ENCODE measurements around the gene PPARA. TPM values are rescaled to one million over a fixed set of nuclear protein-coding genes. Genes with fewer than 3 reads are reported as not detected.

The PPARA gene
- total and polyA plus RNA-seq, 2 of the 4 experiments (the other 2 are of a cell fraction): 3.1 to 7.0 TPM

DNA sequence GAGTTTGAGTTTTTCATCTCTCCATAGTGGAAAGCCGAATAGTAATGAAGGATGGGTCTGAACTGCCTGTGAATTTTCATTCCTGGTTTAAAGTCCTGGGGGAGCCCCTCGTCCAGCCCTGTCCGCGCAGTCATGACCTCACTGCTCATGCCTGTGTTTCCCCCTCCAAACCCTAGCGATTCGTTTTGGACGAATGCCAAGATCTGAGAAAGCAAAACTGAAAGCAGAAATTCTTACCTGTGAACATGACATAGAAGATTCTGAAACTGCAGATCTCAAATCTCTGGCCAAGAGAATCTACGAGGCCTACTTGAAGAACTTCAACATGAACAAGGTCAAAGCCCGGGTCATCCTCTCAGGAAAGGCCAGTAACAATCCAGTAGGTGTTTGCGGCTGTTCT is 69.3 kb downstream of the PPARA start:
- intact Hi-C loops (cut with micrococcal nuclease): no loop called here

More for the DNA sequence above, 69.3 kb downstream of the PPARA start:
- Histone ChIP-seq H3K9me1 (ENCODE audit: insufficient read depth, low read length) (peaks cover 16% of the 10 kb centered on the region; the same call in 1 of the 2 replicates), H2BK20ac (ENCODE audit: low read depth, low read length) (no peak overlapping the region), H3K27me3 (ENCODE audit: control insufficient read depth, insufficient read depth, low read length) (no peaks in the 10 kb centered on the region), H3K4ac (ENCODE audit: low read depth, low read length) (no peak overlapping the region), H3K4me2 (ENCODE audit: low read depth, low read length) (no peak overlapping the region), H2BK5ac (ENCODE audit: low read depth, low read length, poor library complexity, severe bottlenecking) (no peak overlapping the region), H3K4me3 (ENCODE audit: insufficient read depth, low read depth, low read length) (no peak overlapping the region), H3K14ac (replicated peaks; ENCODE audit: low read depth, low read length) (no peak overlapping the region), H2BK120ac (ENCODE audit: low read depth, low read length) (no peak overlapping the region), H3K9ac (ENCODE audit: low read depth, low read length) (no peak overlapping the region), H3K36me3 (ENCODE audit: control insufficient read depth, insufficient read depth, low read length) (peaks cover 36% of the 10 kb centered on the region), H3K4me1 (ENCODE audit: control insufficient read depth, insufficient read depth, low read length) (no peaks in the 10 kb centered on the region), H2AK5ac (ENCODE audit: low read depth, low read length) (no peak overlapping the region), H3K27ac (ENCODE audit: insufficient read depth, low read length) (no peak overlapping the region), H4K8ac (ENCODE audit: low read depth in 2 of 2, low read length in 2 of 2) (no peak overlapping the region), H4K91ac (ENCODE audit: insufficient read depth, low read depth, low read length) (no peak overlapping the region), H2BK15ac (ENCODE audit: low read depth, low read length) (no peak overlapping the region), H4K5ac (ENCODE audit: low read depth, low read length) (no peak overlapping the region), H3K56ac (ENCODE audit: extremely low read depth, insufficient read depth, low read length) (no peak overlapping the region), H3K18ac (ENCODE audit: low read depth, low read length) (no peak overlapping the region), H2AK9ac (replicated peaks; ENCODE audit: low read depth, low read length, poor library complexity) (no peak overlapping the region), H3K23ac (ENCODE audit: low read depth, low read length) (no peak overlapping the region), H4K20me1 (ENCODE audit: insufficient read depth, low read length) (no peaks in the 10 kb centered on the region), H3K79me1 (ENCODE audit: low read depth in 1 of 2, low read length in 2 of 2) (no peaks in the 10 kb centered on the region), H2AFZ (replicated peaks; ENCODE audit: low read length, poor library complexity) (no peak overlapping the region), H3K9me3 (ENCODE audit: control insufficient read depth, insufficient read depth, low read length) (no peaks in the 10 kb centered on the region)
- in situ Hi-C loops (cut with MboI; ENCODE audit: low sequenced_read_pairs) (no loop called here), dilution Hi-C loops (cut with HindIII; ENCODE audit: low sequenced_read_pairs, unreplicated experiment) (no loop called here)
- no peak for ATAC-seq (ENCODE audit: low read depth)
- no peak for DNase-seq
- CTCF ChIA-PET: no interaction called here
- 93% methylated on average over 6 of the region's 10 CpGs; no CpG with 5 or more reads in 1 of the 2 experiments for WGBS, 2 experiments (ENCODE audit: extremely low coverage in 2 of 2, insufficient read length in 1 of 2)
- POLR2A ChIA-PET (ENCODE audit: unreplicated experiment): no interaction called here
- no TSS peak for BruUV-seq (replicated peaks)
- no peak for TF ChIP-seq CTCF (conservative IDR thresholded peaks at IDR 0.05; ENCODE audit: low read depth, low read length)
- TF ChIP-seq RFX5 (IDR thresholded peaks at IDR 0.05; ENCODE audit: low read depth, low read length): no peak
- TF ChIP-seq FOS (IDR thresholded peaks at IDR 0.05; ENCODE audit: low read depth, low read length): no peak
- no peak for TF ChIP-seq CEBPB (IDR thresholded peaks at IDR 0.05; ENCODE audit: low read depth, low read length)
- no peak for TF ChIP-seq BHLHE40 (IDR thresholded peaks at IDR 0.05; ENCODE audit: low read depth, low read length)
- TF ChIP-seq NFE2L2 (IDR thresholded peaks at IDR 0.05; ENCODE audit: low read depth, low read length): no peak
- TF ChIP-seq USF2 (IDR thresholded peaks at IDR 0.05; ENCODE audit: low read depth, low read length): no peak
- no peak for TF ChIP-seq CHD1 (IDR thresholded peaks at IDR 0.05; ENCODE audit: low read depth, low read length)

Measured in IMR-90 (cell line).